Activated T-cell treated with anti-CD3 and anti-CD28 coated beads, Interleukin-2, amount 50 U/mL, for 72 hours (primary cell): Measurements from ENCODE around the gene PCDHGB6. TPM values are rescaled to one million over a fixed set of nuclear protein-coding genes. Genes with fewer than 3 reads are reported as not detected.
A peak's percentile ranks its signal among the peaks of the same experiment; 100 is the strongest.
"Not testable (repeated sequence)": the region's sequence is repeated elsewhere in the genome, so short reads cannot be mapped to it uniquely, and the experiment has no call there.

Experiments used
- ATAC-seq, 2 donors: fragments of 150-1000 bp; cut with Tn5 transposase; replicated peaks in 1 of 2; 2 replicates each; pipeline ENCODE4 v1.10.0; 2021; ENCODE audit warnings: moderate library complexity in 2 of 2, mild to moderate bottlenecking in 1 of 2
- DNase-seq, 2 donors: peaks; one replicate each; pipeline ENCODE4 v3.0.0; 2021 to 2022; ENCODE audit warnings: mixed read lengths in 1 of 2
- H3K27ac Mint-ChIP-seq: one replicate; pipeline ENCODE4 v1.8.0; 2022; ENCODE audit warnings: mild to moderate bottlenecking, moderate library complexity, mixed read lengths
- H3K27me3 Mint-ChIP-seq: one replicate; pipeline ENCODE4 v1.8.0; 2022; ENCODE audit warnings: low read depth, mixed read lengths
- H3K36me3 Mint-ChIP-seq, 2 donors: one replicate each; pipeline ENCODE4 v1.8.0; 2022; ENCODE audit warnings: mixed read lengths in 2 of 2, mild to moderate bottlenecking in 1 of 2; ENCODE audit not compliant: insufficient read depth in 2 of 2
- H3K4me1 Mint-ChIP-seq: one replicate; pipeline ENCODE4 v1.8.0; 2022; ENCODE audit warnings: low read depth, mixed read lengths
- H3K4me3 Mint-ChIP-seq, 2 donors: one replicate each; pipeline ENCODE4 v1.8.0; 2022; ENCODE audit warnings: mild to moderate bottlenecking in 2 of 2, mixed read lengths in 2 of 2, moderate library complexity in 2 of 2
- H3K9me3 Mint-ChIP-seq, 2 donors: one replicate each; pipeline ENCODE4 v1.8.0; 2022; ENCODE audit warnings: mixed read lengths in 2 of 2
- total RNA-seq, 2 donors: library from RNA; stranded (reverse); gene quantifications; one replicate each; pipeline ENCODE4 v1.2.3, GENCODE V29; 2022

Gene PCDHGB6
- total RNA-seq, 2 donors from 2014 or later: 0.09 TPM; not detected in 1

DNA sequence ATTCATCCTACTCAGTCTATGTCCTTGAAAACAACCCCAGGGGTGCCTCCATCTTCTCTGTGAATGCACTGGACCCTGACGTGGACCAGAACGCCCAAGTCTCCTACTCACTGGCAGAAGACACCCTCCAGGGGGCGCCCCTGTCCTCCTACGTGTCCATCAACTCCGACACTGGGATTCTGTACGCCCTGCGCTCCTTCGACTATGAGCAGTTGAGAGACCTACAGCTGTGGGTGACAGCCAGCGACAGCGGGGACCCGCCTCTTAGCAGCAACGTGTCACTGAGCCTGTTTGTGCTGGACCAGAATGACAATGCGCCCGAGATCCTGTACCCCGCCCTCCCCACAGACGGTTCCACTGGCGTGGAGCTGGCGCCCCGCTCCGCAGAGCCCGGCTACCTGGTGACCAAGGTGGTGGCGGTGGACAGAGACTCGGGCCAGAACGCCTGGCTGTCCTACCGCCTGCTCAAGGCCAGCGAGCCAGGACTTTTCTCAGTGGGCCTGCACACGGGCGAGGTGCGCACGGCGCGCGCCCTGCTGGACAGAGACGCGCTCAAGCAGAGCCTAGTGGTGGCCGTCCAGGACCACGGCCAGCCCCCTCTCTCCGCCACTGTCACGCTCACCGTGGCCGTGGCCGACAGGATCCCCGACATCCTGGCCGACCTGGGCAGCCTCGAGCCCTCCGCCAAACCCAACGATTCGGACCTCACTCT lies 32.2 kb upstream of the PCDHGB6 start:
- peaks cover 13 to 29% of the 10 kb centered on the region in 2 donors for H3K36me3 Mint-ChIP-seq
- not testable (repeated sequence) for H3K4me1 Mint-ChIP-seq, DNase-seq, H3K4me3 Mint-ChIP-seq, H3K27ac Mint-ChIP-seq, ATAC-seq
- H3K9me3 Mint-ChIP-seq: peaks cover 7 to 11% of the 10 kb centered on the region in 2 donors
- H3K27me3 Mint-ChIP-seq: peaks cover 69% of the 10 kb centered on the region

DNA sequence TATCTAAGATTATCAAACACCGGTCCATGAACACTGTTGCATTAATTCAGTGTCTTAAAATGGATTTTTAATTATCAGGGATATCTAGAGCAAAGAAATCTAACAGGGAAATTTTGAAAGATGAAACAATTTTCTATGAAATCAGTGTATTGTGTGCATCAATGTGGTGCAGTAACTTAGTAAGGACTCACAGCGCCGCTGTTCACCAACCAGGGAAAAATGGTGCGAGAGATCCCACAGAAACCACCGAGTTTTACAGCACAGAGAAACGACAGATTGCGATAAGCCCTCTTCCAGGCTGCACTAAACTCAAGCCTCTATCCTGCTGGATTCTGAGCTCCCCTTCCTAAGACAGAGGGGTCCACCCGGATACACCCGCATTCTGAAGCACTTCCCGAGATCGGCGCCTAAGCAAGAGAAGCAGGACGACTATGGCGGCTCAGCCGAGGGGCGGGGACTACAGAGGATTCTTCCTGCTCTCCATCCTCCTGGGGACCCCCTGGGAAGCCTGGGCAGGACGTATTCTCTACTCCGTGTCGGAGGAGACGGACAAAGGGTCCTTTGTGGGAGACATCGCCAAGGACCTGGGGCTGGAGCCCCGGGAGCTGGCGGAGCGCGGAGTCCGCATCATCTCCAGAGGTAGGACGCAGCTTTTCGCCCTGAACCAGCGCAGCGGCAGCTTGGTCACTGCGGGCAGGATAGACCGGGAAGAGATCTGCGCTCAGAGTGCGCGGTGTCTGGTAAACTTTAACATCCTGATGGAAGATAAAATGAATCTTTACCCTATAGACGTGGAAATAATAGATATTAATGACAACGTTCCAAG lies 25.1 kb upstream of the PCDHGB6 start, which contains the start of gene PCDHGA7:
Gene PCDHGA7, plus strand, starts transcription at position 274 of the 826 bp plus-strand sequence. Its CDS starts 158 bp downstream, at position 432.
- Mint-ChIP-seq H3K36me3 (peaks cover 12 to 26% of the 10 kb centered on the region in 2 donors), H3K4me1 (peaks cover 9% of the 10 kb centered on the region), H3K9me3 (peaks cover 4 to 10% of the 10 kb centered on the region in 2 donors), H3K27me3 (peaks cover 77% of the 10 kb centered on the region), H3K4me3 (peak within 1 kb of the TSS; percentile 62 to 75), H3K27ac (no peak within 1 kb of the TSS)
- ATAC-seq: no peak
- DNase-seq: no peak

DNA sequence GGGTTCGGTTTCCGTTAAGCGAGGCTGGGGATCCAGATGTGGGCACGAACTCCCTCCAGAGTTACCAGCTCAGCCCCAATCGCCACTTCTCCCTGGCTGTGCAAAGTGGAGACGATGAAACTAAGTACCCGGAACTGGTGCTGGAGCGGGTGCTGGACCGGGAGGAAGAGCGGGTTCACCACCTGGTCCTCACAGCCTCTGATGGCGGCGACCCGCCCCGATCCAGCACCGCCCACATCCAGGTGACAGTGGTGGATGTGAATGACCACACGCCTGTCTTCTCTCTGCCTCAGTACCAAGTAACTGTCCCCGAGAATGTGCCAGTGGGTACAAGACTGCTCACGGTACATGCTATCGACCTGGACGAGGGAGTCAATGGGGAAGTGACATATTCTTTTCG lies 24.5 kb upstream of the PCDHGB6 start:
- peaks cover 79% of the 10 kb centered on the region for H3K27me3 Mint-ChIP-seq

DNA sequence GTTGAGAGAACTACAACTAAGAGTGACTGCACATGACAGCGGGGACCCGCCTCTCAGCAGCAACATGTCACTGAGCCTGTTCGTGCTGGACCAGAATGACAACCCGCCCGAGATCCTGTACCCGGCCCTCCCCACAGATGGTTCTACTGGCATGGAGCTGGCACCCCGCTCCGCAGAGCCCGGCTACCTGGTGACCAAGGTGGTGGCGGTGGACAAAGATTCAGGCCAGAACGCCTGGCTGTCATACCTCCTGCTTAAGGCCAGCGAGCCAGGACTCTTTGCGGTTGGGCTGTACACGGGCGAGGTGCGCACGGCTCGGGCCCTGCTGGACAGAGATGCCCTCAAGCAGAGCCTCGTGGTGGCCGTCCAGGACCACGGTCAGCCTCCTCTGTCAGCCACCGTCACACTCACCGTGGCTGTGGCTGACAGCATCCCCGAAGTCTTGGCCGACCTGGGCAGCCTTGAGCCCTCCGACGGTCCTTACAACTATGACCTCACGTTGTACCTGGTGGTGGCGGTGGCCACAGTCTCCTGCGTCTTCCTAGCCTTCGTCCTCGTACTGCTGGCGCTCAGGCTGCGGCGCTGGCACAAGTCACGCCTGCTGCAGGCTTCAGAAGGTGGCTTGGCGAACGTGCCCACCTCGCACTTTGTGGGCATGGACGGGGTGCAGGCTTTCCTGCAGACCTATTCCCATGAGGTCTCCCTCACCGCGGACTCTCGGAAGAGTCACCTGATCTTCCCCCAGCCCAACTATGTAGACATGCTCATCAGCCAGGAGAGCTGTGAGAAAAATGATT lies 23.2 kb upstream of the PCDHGB6 start:
- DNase-seq: no peak
- H3K27me3 Mint-ChIP-seq: peaks cover 82% of the 10 kb centered on the region
- H3K36me3 Mint-ChIP-seq: peaks cover 15 to 40% of the 10 kb centered on the region in 2 donors
- ATAC-seq: no peak
- H3K4me1 Mint-ChIP-seq: peaks cover 9% of the 10 kb centered on the region
- H3K27ac Mint-ChIP-seq: no peak overlapping the region
- peaks cover 11 to 14% of the 10 kb centered on the region in 2 donors for H3K9me3 Mint-ChIP-seq
- no peak overlapping the region for H3K4me3 Mint-ChIP-seq

More for the DNA sequence above, 24.5 kb upstream of the PCDHGB6 start:
- ATAC-seq (no peak), DNase-seq (no peak)
- Mint-ChIP-seq H3K27ac (no peak overlapping the region), H3K4me1 (peaks cover 9% of the 10 kb centered on the region), H3K9me3 (peaks cover 5 to 12% of the 10 kb centered on the region in 2 donors), H3K4me3 (peak overlapping the region in 1 of 2 donors; percentile 75), H3K36me3 (peaks cover 13 to 28% of the 10 kb centered on the region in 2 donors)

DNA sequence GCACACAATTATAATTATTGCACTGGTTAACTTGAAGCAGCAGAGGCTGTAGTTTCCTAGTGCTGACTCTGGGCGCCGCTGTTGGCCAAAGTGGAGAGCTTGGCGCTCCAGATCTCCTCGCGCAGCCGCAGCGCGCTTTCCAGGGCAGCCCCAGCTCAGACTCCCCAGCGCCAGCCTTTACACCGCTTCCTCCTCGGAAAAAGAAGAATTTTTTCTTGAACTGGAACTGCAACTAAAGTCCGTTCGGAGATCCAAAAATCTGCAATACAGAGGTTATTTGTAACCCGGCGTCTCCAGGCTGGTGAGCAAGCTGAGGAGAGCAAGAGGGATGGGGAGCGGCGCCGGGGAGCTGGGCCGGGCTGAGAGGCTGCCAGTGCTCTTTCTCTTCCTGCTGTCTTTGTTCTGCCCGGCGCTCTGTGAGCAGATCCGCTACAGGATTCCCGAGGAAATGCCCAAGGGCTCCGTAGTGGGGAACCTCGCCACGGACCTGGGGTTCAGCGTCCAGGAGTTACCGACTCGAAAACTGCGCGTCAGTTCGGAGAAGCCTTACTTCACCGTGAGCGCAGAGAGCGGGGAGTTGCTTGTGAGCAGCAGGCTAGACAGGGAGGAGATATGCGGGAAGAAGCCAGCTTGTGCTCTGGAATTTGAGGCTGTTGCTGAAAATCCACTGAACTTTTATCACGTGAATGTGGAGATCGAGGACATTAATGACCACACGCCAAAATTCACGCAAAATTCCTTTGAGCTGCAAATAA lies 20.1 kb upstream of the PCDHGB6 start, which contains the start of gene PCDHGB4:
Gene PCDHGB4, plus strand, starts transcription at position 142 of the 755 bp plus-strand sequence. Its CDS starts 187 bp downstream, at position 329.
- H3K4me1 Mint-ChIP-seq, H3K27ac Mint-ChIP-seq: not testable (repeated sequence)
- Mint-ChIP-seq H3K36me3 (peaks cover 24 to 45% of the 10 kb centered on the region in 2 donors), H3K9me3 (peaks cover 16 to 20% of the 10 kb centered on the region in 2 donors), H3K4me3 (peak within 1 kb of the TSS; percentile 43 to 51), H3K27me3 (peaks cover 87% of the 10 kb centered on the region)
- peak in 1 of 2 donors; percentile 30 for DNase-seq
- ATAC-seq: peak; percentile 41 to 65

DNA sequence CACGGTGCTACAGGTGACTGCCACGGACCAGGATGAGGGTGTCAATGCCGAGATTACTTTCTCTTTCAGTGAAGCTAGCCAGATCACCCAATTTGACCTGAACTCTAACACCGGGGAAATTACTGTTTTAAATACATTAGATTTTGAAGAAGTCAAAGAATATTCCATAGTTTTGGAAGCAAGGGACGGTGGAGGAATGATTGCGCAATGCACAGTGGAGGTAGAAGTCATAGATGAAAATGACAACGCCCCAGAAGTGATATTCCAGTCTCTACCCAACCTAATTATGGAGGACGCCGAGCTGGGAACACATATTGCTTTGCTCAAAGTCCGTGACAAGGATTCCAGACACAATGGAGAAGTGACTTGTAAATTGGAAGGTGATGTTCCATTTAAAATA lies 19.2 kb upstream of the PCDHGB6 start:
- Mint-ChIP-seq H3K27ac (no peak overlapping the region), H3K4me3 (no peak overlapping the region), H3K27me3 (peaks cover 85% of the 10 kb centered on the region), H3K4me1 (peaks cover 6% of the 10 kb centered on the region), H3K9me3 (peaks cover 14 to 20% of the 10 kb centered on the region in 2 donors), H3K36me3 (peaks cover 22 to 48% of the 10 kb centered on the region in 2 donors)
- no peak for DNase-seq
- ATAC-seq: no peak

DNA sequence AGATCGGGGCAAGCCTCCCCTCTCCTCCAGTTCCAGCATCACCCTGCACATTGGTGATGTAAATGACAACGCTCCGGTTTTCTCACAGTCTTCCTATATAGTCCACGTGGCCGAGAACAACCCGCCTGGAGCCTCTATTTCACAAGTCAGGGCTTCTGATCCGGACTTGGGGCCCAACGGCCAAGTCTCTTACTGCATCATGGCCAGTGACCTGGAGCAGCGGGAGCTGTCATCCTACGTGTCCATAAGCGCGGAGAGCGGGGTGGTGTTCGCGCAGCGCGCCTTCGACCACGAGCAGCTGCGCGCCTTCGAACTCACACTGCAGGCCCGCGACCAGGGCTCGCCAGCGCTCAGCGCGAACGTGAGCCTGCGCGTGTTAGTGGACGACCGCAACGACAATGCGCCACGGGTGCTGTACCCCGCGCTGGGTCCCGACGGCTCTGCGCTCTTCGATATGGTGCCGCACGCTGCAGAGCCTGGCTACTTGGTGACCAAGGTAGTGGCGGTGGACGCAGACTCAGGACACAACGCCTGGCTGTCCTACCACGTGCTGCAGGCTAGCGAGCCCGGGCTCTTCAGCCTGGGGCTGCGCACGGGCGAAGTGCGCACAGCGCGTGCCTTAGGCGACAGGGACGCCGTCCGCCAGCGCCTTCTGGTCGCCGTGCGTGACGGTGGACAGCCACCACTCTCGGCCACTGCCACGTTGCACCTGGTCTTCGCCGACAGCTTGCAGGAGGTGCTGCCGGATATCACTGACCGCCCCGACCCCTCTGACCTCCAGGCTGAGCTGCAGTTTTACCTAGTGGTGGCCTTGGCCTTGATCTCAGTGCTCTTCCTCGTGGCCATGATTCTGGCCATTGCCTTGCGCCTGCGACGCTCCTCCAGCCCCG lies 18.4 kb upstream of the PCDHGB6 start:
- Mint-ChIP-seq H3K4me1 (peaks cover 6% of the 10 kb centered on the region), H3K27ac (no peak overlapping the region), H3K36me3 (peaks cover 23 to 49% of the 10 kb centered on the region in 2 donors), H3K27me3 (peaks cover 85% of the 10 kb centered on the region), H3K4me3 (no peak overlapping the region), H3K9me3 (peaks cover 16 to 23% of the 10 kb centered on the region in 2 donors)
- DNase-seq: no peak
- no peak for ATAC-seq

DNA sequence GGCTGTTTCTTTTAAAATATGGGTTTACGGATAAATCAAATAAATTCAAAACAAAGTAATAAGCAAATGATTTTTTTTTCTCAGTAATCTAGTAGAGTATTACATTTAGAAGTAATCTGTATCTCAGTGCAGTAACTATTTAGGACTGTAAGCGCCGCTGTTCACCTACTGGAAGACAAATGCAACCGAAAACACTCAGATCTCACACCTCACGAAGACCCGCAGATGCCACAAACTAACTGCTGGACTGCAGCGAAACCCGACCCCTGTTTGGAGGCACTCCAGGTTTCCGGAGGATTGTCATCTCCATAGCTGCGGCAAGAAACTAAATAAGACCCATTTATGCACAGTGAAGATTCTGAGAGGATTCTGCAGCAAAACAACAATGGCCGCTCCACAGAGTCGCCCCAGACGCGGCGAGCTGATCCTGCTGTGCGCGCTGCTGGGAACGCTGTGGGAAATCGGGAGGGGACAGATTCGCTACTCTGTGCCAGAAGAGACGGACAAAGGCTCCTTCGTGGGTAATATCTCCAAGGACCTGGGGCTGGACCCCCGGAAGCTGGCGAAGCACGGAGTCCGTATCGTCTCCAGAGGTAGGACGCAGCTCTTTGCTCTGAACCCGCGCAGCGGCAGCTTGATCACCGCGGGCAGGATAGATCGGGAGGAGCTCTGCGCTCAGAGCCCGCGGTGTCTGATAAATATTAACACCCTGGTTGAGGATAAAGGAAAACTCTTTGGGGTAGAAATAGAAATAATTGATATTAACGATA lies 15.2 kb upstream of the PCDHGB6 start, which contains the start of gene PCDHGA8:
Gene PCDHGA8, plus strand, starts transcription at position 205 of the 770 bp plus-strand sequence. Its CDS starts 181 bp downstream, at position 386.
- Mint-ChIP-seq H3K36me3 (peaks cover 16 to 46% of the 10 kb centered on the region in 2 donors), H3K4me3 (peak within 1 kb of the TSS in 1 of 2 donors; percentile 46), H3K27ac (no peak within 1 kb of the TSS), H3K4me1 (peaks cover 6% of the 10 kb centered on the region), H3K27me3 (peaks cover 76% of the 10 kb centered on the region), H3K9me3 (peaks cover 16 to 17% of the 10 kb centered on the region in 2 donors)
- ATAC-seq (no peak), DNase-seq (no peak)

DNA sequence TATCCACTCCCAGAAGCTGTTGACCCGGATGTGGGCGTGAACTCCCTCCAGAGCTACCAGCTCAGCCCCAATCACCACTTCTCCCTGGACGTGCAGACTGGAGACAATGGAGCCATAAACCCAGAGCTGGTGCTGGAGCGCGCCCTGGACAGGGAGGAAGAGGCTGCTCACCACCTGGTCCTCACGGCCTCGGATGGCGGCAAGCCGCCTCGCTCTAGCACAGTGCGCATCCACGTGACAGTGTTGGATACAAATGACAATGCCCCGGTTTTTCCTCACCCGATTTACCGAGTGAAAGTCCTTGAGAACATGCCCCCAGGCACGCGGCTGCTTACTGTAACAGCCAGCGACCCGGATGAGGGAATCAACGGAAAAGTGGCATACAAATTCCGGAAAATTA lies 14.6 kb upstream of the PCDHGB6 start:
- H3K27ac Mint-ChIP-seq: no peak overlapping the region
- peaks cover 16% of the 10 kb centered on the region in 2 donors for H3K9me3 Mint-ChIP-seq
- H3K4me1 Mint-ChIP-seq: peaks cover 6% of the 10 kb centered on the region
- ATAC-seq: no peak
- DNase-seq: no peak
- peaks cover 16 to 44% of the 10 kb centered on the region in 2 donors for H3K36me3 Mint-ChIP-seq
- H3K4me3 Mint-ChIP-seq: no peak overlapping the region
- peaks cover 74% of the 10 kb centered on the region for H3K27me3 Mint-ChIP-seq

DNA sequence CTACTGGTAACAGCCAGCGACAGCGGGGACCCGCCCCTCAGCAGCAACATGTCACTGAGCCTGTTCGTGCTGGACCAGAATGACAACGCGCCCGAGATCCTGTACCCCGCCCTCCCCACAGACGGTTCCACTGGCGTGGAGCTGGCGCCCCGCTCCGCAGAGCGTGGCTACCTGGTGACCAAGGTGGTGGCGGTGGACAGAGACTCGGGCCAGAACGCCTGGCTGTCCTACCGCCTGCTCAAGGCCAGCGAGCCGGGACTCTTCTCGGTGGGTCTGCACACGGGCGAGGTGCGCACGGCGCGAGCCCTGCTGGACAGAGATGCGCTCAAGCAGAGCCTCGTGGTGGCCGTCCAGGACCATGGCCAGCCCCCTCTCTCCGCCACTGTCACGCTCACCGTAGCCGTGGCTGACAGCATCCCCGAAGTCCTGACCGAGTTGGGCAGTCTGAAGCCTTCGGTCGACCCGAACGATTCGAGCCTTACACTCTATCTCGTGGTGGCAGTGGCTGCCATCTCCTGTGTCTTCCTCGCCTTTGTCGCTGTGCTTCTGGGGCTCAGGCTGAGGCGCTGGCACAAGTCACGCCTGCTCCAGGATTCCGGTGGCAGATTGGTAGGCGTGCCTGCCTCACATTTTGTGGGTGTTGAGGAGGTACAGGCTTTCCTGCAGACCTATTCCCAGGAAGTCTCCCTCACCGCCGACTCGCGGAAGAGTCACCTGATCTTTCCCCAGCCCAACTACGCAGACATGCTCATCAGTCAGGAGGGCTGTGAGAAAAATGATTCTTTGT lies 13.2 kb upstream of the PCDHGB6 start:
- ATAC-seq, H3K27ac Mint-ChIP-seq: not testable (repeated sequence)
- H3K27me3 Mint-ChIP-seq: peaks cover 73% of the 10 kb centered on the region

More for the DNA sequence above, 13.2 kb upstream of the PCDHGB6 start:
- DNase-seq, H3K4me3 Mint-ChIP-seq, H3K4me1 Mint-ChIP-seq: not testable (repeated sequence)
- Mint-ChIP-seq H3K36me3 (peaks cover 19 to 32% of the 10 kb centered on the region in 2 donors), H3K9me3 (peaks cover 10 to 12% of the 10 kb centered on the region in 2 donors)
